Duodenal mucosa (tissue), 2 donors: ENCODE results near the gene SLC38A7.
"Not testable (repeated sequence)": the region's sequence is repeated elsewhere in the genome, so short reads cannot be mapped to it uniquely, and the experiment has no call there.

Experiments
- H3K27ac ChIP-seq: one replicate; pipeline ENCODE4 v1.7.0; 2013; ENCODE audit warnings: low read depth, low read length
- H3K27me3 ChIP-seq, 2 donors: one replicate each; pipeline ENCODE4 v1.7.0; 2013; ENCODE audit warnings: low read length in 2 of 2, control low read depth in 1 of 2; ENCODE audit not compliant: insufficient read depth in 2 of 2, control insufficient read depth in 1 of 2
- H3K36me3 ChIP-seq, 2 donors: one replicate each; pipeline ENCODE4 v1.7.0; 2013; ENCODE audit warnings: low read length in 2 of 2, control low read depth in 1 of 2; ENCODE audit not compliant: insufficient read depth in 2 of 2, control insufficient read depth in 1 of 2
- H3K4me1 ChIP-seq, 2 donors: one replicate each; pipeline ENCODE4 v1.7.0; 2013; ENCODE audit warnings: low read length in 2 of 2, control low read depth in 1 of 2; ENCODE audit not compliant: insufficient read depth in 2 of 2, control insufficient read depth in 1 of 2
- H3K4me3 ChIP-seq, 2 donors: one replicate each; pipeline ENCODE4 v1.7.0; 2013; ENCODE audit warnings: low read length in 2 of 2, low read depth in 1 of 2
- H3K9ac ChIP-seq, 2 donors: one replicate each; pipeline ENCODE4 v1.7.0; 2013; ENCODE audit warnings: low read length in 2 of 2, low read depth in 1 of 2
- H3K9me3 ChIP-seq, 2 donors: one replicate each; pipeline ENCODE4 v1.7.0; 2013; ENCODE audit warnings: low read length in 2 of 2, control low read depth in 1 of 2; ENCODE audit not compliant: control insufficient read depth in 1 of 2

Gene SLC38A7

DNA sequence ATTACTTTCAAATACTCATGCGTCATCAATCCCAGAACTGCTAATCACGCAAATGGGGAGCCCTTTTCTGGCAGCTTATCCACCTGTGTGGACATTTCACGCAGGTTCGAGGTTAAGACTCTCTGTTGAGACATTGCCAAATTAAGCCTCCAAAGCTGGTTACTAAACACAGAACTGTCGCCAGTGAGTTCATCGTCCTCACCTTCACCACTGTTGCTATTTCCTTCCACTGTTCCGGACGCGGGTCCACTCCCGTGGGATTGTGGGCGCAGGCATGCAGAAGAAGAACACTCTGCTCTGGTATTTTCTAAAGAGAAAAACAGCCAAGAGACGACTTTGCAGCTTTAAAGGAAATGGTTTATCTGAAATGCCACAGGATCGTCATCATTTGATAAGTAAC is 33.4 kb upstream of the SLC38A7 start:
- no peaks in the 10 kb centered on the region for H3K27me3 ChIP-seq
- H3K4me3 ChIP-seq = no peak overlapping the region
- H3K4me1 ChIP-seq = no peaks in the 10 kb centered on the region
- no peak overlapping the region for H3K9ac ChIP-seq
- H3K27ac ChIP-seq = no peak overlapping the region
- H3K36me3 ChIP-seq = peaks cover 25 to 66% of the 10 kb centered on the region in 2 donors
- H3K9me3 ChIP-seq = no peaks in the 10 kb centered on the region

DNA sequence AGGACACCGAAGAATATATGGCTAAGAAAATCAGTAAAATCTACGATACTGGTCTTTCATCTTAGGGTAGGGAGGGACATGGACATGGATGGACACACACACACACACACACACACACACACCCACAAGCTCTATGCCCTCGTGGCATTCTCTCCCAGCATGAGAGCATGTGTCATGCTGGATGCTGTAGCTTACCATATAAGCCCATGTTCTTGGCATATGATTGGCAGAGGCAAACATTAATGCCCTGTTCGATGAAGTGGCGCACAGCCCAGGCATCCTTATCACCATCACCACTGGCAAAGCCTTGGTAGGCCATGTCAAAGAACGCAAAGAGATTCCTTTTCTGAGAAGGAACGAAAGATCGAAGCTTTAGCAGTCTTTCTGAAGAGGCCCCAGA is 31.9 kb upstream of the SLC38A7 start:
- H3K9me3 ChIP-seq = no peaks in the 10 kb centered on the region
- no peaks in the 10 kb centered on the region for H3K4me1 ChIP-seq
- H3K9ac ChIP-seq = no peak overlapping the region
- H3K27ac ChIP-seq = no peak overlapping the region
- peaks cover 28 to 67% of the 10 kb centered on the region in 2 donors for H3K36me3 ChIP-seq
- no peaks in the 10 kb centered on the region for H3K27me3 ChIP-seq
- H3K4me3 ChIP-seq = no peak overlapping the region

DNA sequence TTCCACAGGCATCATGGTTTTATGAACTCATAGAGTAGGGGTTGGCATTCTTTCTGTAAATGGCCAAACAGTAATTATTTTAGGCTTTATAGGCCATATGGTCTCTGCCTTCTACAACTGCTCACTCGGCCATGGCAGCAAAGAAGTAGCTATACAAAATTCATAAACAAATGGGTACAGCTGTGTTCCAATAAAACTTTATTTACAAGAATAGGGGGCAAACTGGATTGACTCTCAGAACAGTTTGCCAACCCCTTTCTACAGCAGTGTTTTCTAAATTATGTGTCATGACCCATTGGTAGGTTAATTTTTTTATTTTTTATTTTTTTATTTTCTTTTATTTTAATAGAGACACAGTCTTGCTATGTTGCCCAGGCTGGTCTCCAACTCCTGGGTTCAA is 29.2 kb upstream of the SLC38A7 start:
- H3K4me3 ChIP-seq = no peak overlapping the region
- H3K36me3 ChIP-seq = peaks cover 26 to 66% of the 10 kb centered on the region in 2 donors

DNA sequence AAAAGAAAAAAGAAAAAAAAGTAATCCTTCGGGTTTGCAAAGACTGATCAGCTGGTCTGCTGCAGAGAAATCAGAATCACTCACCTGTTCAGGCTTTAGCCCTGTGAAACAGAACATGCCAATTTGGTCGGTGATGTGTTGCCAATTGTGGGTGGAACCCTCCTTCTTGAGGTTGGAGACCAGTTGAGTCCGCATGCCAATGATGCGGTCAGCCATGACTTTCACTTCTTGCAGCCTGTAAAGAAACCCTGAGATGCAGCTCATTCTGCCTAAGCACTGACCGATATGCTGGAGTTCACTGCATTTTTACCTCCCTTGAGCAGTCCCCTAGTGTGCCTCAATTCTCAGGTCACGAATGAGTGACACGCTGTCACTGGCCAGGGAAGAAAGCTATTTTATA is 24.8 kb upstream of the SLC38A7 start:
- Histone ChIP-seq H3K27ac (no peak overlapping the region), H3K9ac (no peak overlapping the region), H3K27me3 (no peaks in the 10 kb centered on the region), H3K36me3 (peaks cover 30 to 53% of the 10 kb centered on the region in 2 donors), H3K4me1 (no peaks in the 10 kb centered on the region), H3K4me3 (no peak overlapping the region), H3K9me3 (no peaks in the 10 kb centered on the region)

More for the DNA sequence above, 29.2 kb upstream of the SLC38A7 start:
- Histone ChIP-seq H3K27me3 (no peaks in the 10 kb centered on the region), H3K9me3 (no peaks in the 10 kb centered on the region), H3K27ac (no peak overlapping the region), H3K9ac (no peak overlapping the region), H3K4me1 (no peaks in the 10 kb centered on the region)

DNA sequence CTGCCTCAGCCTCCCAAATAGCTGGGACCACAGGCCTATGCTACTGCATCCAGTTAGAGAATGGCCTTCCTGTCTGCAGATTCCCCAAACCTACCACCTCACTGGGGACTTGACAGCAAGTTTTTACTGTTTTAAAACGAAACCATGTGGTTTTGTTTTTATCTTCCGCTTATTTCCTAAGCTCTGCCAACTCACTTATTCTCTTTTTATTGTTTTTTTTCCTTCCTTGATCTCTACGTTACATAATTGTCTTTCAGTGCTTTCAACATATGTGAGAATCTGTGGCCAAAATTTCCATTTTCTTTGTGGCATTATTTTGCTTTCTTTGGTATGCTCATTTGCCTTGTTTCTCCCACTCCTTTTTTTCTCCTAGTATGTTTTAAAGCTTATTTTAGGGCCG is 14.6 kb upstream of the SLC38A7 start:
- Histone ChIP-seq H3K4me1 (no peaks in the 10 kb centered on the region), H3K27me3 (no peaks in the 10 kb centered on the region), H3K36me3 (no peaks in the 10 kb centered on the region), H3K4me3 (no peak overlapping the region), H3K27ac (no peak overlapping the region), H3K9me3 (no peaks in the 10 kb centered on the region), H3K9ac (no peak overlapping the region)

DNA sequence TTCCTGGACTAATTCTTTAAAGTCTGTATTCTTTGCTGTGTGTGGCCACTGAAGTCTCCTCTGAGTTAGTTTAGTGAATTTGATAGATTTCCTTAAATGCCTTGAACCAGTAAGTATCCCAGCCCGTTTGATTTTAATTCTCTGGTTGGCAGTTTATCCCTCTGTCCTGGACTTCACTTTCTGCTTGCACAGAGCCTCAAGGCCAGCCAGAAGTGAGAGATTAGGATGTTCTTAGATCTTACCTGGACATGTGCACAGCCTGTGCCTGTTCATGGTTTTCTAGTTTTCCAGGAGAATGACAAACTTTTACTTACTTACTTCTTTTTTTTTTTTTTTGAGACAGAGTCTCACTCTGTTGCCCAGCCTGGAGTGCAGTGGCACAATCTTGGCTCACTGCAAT is 10.8 kb upstream of the SLC38A7 start:
- Histone ChIP-seq H3K4me1 (no peaks in the 10 kb centered on the region), H3K36me3 (no peaks in the 10 kb centered on the region), H3K27ac (no peak overlapping the region), H3K4me3 (no peak overlapping the region), H3K9ac (no peak overlapping the region), H3K27me3 (no peaks in the 10 kb centered on the region), H3K9me3 (no peaks in the 10 kb centered on the region)

DNA sequence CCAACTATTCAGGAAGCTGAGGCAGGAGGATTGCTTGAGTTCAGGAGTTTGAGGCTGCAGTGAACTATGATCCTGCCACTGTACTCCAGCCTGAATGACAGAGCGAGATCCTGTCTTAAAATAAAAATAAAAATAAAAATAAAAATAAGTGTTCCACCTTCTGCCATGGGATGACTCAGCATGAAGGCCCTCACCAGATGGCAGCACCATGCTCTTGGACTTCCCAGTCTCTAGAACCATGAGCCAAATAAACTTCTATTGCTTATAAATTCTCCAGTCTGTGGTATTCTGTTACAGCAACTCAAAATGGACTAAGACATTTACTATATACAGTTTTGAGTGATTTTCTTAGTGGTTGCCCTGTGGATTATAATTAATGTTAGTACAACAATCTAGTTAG is 7.9 kb upstream of the SLC38A7 start:
- Histone ChIP-seq H3K9ac (no peak overlapping the region), H3K9me3 (no peaks in the 10 kb centered on the region), H3K36me3 (no peaks in the 10 kb centered on the region), H3K4me3 (no peak overlapping the region), H3K4me1 (no peaks in the 10 kb centered on the region), H3K27ac (no peak overlapping the region), H3K27me3 (no peaks in the 10 kb centered on the region)

DNA sequence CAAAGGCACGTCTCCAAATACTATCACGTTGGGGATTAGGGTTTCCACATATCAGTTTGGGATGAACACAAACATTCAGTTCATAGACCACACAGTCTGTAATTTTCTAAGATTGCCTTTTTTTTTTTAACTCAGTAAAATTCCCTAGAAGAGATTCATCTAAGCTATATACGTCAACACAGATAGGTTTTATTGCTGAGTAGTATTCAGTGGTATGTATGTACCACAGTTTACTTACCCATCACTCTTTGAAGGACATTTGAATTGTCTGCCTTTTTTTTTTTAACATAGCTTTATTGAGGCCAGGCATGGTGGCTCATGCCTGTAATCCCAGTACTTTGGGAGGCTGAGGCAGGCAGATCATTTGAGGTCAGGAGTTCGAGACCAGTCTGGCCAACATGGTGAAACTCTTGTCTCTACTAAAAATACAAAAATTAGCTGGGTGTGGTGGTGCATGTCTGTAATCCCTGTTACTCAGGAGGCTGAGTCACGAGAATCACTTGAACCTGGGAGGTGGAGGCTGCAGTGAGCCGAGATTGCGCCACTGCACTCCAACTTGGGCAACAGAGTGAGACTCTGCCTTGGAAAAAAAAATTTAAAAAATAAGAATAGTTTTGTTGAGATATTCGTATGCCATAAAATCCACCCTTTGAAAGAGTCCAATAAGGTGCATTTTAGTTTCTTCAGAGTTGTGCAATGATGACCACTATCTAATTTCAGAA is 2.6 kb upstream of the SLC38A7 start:
- H3K36me3 ChIP-seq, H3K27ac ChIP-seq, H3K4me3 ChIP-seq, H3K9me3 ChIP-seq, H3K9ac ChIP-seq, H3K27me3 ChIP-seq: not testable (repeated sequence)
- H3K4me1 ChIP-seq = peaks cover 14 to 17% of the 10 kb centered on the region in 2 donors

DNA sequence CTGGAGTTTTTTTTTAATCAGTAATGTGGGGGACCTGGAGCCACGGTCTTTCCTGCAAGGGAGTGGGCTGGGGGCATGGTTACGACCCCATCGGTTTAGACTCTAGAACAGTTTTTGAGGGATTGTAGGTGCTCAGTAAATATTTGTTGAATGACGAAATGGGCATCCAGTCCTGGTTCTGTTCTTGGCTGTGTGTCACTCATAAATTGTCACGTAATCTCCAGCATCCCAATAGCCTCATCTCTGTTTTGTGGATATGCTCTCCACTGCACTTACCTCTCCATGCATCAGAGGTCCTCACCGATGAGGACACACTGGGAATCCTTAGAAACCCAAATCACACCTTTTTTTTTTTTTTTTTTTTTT is 497 bp upstream of the SLC38A7 start:
- Histone ChIP-seq H3K9me3 (no peaks in the 10 kb centered on the region), H3K4me1 (peaks cover 14 to 17% of the 10 kb centered on the region in 2 donors), H3K27ac (no peak overlapping the region), H3K9ac (peak overlapping the region in 1 of 2 donors; percentile 82), H3K4me3 (peak overlapping the region; percentile 84 to 100), H3K36me3 (peaks cover 0 to 3% of the 10 kb centered on the region in 2 donors), H3K27me3 (no peaks in the 10 kb centered on the region)

DNA sequence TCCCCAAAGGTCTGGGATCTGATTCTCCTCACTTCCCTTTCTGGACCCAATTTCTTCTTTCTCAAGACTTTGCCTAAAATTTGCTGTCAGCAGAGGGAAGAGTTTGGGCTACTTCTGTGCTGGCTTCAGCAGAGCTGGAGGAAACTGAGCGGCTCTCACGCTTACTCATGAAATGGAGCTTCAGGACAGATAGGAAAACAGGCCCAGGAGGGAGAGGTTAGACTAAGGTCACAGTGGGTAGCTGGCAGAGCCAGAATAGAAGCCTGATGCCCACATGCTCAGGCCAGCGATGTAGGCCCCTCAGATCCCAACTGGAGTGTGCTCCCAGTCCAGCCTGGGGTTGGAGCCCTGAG is 593 bp downstream of the SLC38A7 start:
- peaks cover 14 to 17% of the 10 kb centered on the region in 2 donors for H3K4me1 ChIP-seq
- no peaks in the 10 kb centered on the region for H3K27me3 ChIP-seq
- peaks cover 0 to 8% of the 10 kb centered on the region in 2 donors for H3K36me3 ChIP-seq
- H3K9me3 ChIP-seq = no peaks in the 10 kb centered on the region
- H3K27ac ChIP-seq = no peak overlapping the region
- peak overlapping the region; percentile 84 to 100 for H3K4me3 ChIP-seq
- H3K9ac ChIP-seq = peak overlapping the region; percentile 82 to 88
